ENCODE results near the gene IFT43. TPM values are rescaled to one million over a fixed set of nuclear protein-coding genes. Genes with fewer than 3 reads are reported as not detected.
A peak's percentile ranks its signal among the peaks of the same experiment; 100 is the strongest.

IFT43 gene
- total and polyA plus RNA-seq, 12 donors = 20.9 to 101 (median 30.2) TPM

- intact Hi-C loops (cut with DNase I) = loop anchor here in 1 of 2 donors (5.0 kb wide), 1 partner anchor 72 kb away; no protein-coding TSS in a partner anchor
- H3K27ac ChIP-seq = no peak overlapping the region
- 45 to 54% (median 51%) methylated on average over 5 to 14 of the region's 14 CpGs for WGBS, 4 donors
- no peak for TF ChIP-seq POLR2A (IDR thresholded peaks at IDR 0.05)
- TF ChIP-seq, protein P1, sequence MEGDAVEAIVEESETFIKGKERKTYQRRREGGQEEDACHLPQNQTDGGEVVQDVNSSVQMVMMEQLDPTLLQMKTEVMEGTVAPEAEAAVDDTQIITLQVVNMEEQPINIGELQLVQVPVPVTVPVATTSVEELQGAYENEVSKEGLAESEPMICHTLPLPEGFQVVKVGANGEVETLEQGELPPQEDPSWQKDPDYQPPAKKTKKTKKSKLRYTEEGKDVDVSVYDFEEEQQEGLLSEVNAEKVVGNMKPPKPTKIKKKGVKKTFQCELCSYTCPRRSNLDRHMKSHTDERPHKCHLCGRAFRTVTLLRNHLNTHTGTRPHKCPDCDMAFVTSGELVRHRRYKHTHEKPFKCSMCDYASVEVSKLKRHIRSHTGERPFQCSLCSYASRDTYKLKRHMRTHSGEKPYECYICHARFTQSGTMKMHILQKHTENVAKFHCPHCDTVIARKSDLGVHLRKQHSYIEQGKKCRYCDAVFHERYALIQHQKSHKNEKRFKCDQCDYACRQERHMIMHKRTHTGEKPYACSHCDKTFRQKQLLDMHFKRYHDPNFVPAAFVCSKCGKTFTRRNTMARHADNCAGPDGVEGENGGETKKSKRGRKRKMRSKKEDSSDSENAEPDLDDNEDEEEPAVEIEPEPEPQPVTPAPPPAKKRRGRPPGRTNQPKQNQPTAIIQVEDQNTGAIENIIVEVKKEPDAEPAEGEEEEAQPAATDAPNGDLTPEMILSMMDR (IDR thresholded peaks at IDR 0.05) = peak in 5 of 6 experiments; percentile 37 to 57 (median 50)
- peak in 4 of 7 donors; percentile 21 to 64 (median 40) for DNase-seq
- no peaks in the 10 kb centered on the region for H3K9me3 ChIP-seq (replicated peaks in 1 of 3)
- no peaks in the 10 kb centered on the region for H3K27me3 ChIP-seq
- peaks cover 10 to 28% of the 10 kb centered on the region in 2 donors for H3K4me1 ChIP-seq (replicated peaks in 1 of 2)
- H3K36me3 ChIP-seq (replicated peaks in 1 of 2) = no peaks in the 10 kb centered on the region
- no peak overlapping the region for H3K4me3 ChIP-seq
Observed at GRCh38 chr14:75979071-75979571, 6.4 kb upstream of the IFT43 start.

- H3K9me3 ChIP-seq (replicated peaks in 1 of 3) = no peaks in the 10 kb centered on the region
- intact Hi-C loops (cut with DNase I) = loop anchor here (5.0 kb wide), 2 partner anchors 73 to 273 kb away; no protein-coding TSS in a partner anchor
- TF ChIP-seq, protein P1 (IDR thresholded peaks at IDR 0.05) = no peak
- TF ChIP-seq POLR2A (IDR thresholded peaks at IDR 0.05) = no peak
- DNase-seq = peak in 3 of 7 donors; percentile 17 to 33 (median 19)
- H3K27ac ChIP-seq = peak overlapping the region in 2 of 5 donors; percentile 31 to 59
- peaks cover 10 to 28% of the 10 kb centered on the region in 2 donors for H3K4me1 ChIP-seq (replicated peaks in 1 of 2)
- peak overlapping the region in 1 of 4 donors; percentile 68 for H3K4me3 ChIP-seq
- H3K36me3 ChIP-seq (replicated peaks in 1 of 2) = no peaks in the 10 kb centered on the region
- 67 to 75% (median 71%) methylated on average over 24 to 27 of the region's 27 CpGs for WGBS, 4 donors
- no peaks in the 10 kb centered on the region for H3K27me3 ChIP-seq
Observed at GRCh38 chr14:75979648-75980565, 5.7 kb upstream of the IFT43 start.

GRCh38 chr14:75980856-75981255, 4.7 kb upstream of the IFT43 start:
- no peaks in the 10 kb centered on the region for H3K36me3 ChIP-seq (replicated peaks in 1 of 2)
- H3K4me3 ChIP-seq = peak overlapping the region in 1 of 4 donors; percentile 68
- peaks cover 10 to 32% of the 10 kb centered on the region in 2 donors for H3K4me1 ChIP-seq (replicated peaks in 1 of 2)
- peak in 1 of 7 donors; percentile 20 for DNase-seq
- 70 to 88% (median 77%) methylated on average over 8 of the region's 8 CpGs for WGBS, 4 donors
- H3K27me3 ChIP-seq = no peaks in the 10 kb centered on the region
- intact Hi-C loops (cut with DNase I) = loop anchor here (5.0 kb wide), 2 partner anchors 74 to 274 kb away; no protein-coding TSS in a partner anchor
- no peaks in the 10 kb centered on the region for H3K9me3 ChIP-seq (replicated peaks in 1 of 3)
- peak overlapping the region in 4 of 5 donors; percentile 59 to 97 (median 95) for H3K27ac ChIP-seq
- no peak for TF ChIP-seq POLR2A (IDR thresholded peaks at IDR 0.05)
- TF ChIP-seq, protein P1 (IDR thresholded peaks at IDR 0.05) = no peak
